HepG2 (cell line): Measurements from ENCODE around the gene TMEM238. TPM values are rescaled to one million over a fixed set of nuclear protein-coding genes. Genes with fewer than 3 reads are reported as not detected.

ENCODE experiments used
- FOXO1 ChIP-seq: sonication (generic); formaldehyde crosslinking; IDR thresholded peaks from 2 replicates; pipeline ENCODE4 v1.4.0; 2020; ENCODE audit warnings: missing genetic modification reagents
- KDM2A ChIP-seq: sonication (generic); formaldehyde crosslinking; IDR thresholded peaks from 2 replicates; pipeline ENCODE4 v1.4.0; 2020; ENCODE audit warnings: low read depth, missing genetic modification reagents, borderline replicate concordance
- MAFK ChIP-seq, 2 experiments: IDR thresholded peaks in 1 of 2; conservative IDR thresholded peaks in 1 of 2; 2 replicates each; pipeline ENCODE4 v1.6.1; 2011; ENCODE audit warnings: improper control_type of control experiment in 2 of 2, low read length in 2 of 2
- NPAS2 ChIP-seq: sonication (generic); formaldehyde crosslinking; IDR thresholded peaks from 2 replicates; pipeline ENCODE4 v1.8.0; 2022; ENCODE audit warnings: mild to moderate bottlenecking, missing genetic modification reagents, borderline replicate concordance
- PAWR ChIP-seq: sonication (generic); formaldehyde crosslinking; IDR thresholded peaks from 2 replicates; pipeline ENCODE4 v1.4.0; 2020; ENCODE audit warnings: missing genetic modification reagents, mild to moderate bottlenecking, borderline replicate concordance
- PHF8 ChIP-seq: sonication (generic); formaldehyde crosslinking; IDR thresholded peaks from 2 replicates; pipeline ENCODE4 v1.5.0; 2020; ENCODE audit warnings: missing genetic modification reagents
- POLR2G ChIP-seq: fragments of 200-400 bp; formaldehyde crosslinking; IDR thresholded peaks from 2 replicates; pipeline ENCODE4 v1.6.1; 2018; ENCODE audit warnings: mild to moderate bottlenecking, low read depth, low read length, moderate library complexity
- ZNF331 ChIP-seq: sonication (generic); formaldehyde crosslinking; IDR thresholded peaks from 2 replicates; pipeline ENCODE4 v1.4.0; 2020; ENCODE audit warnings: missing genetic modification reagents
- ZNF614 ChIP-seq: IDR thresholded peaks from 2 replicates; pipeline ENCODE4 v1.6.1; 2018; ENCODE audit warnings: missing biosample characterization, missing genetic modification reagents, inconsistent platforms, borderline replicate concordance
- polyA plus RNA-seq, 8 experiments: library from polyadenylated mRNA; depleted of rRNA in 3 of 8; stranded (reverse) in 7 of 8; unstranded in 1 of 8; fragments of >200 nt; fragmentation: Illumina TruSeq in 4 of 8; extraction: Trizol in 4 of 8; gene quantifications; 2 replicates each; pipeline versions ENCODE4 v1.2.1 to v1.2.3, GENCODE V29; 2011 to 2016; ENCODE audit warnings: low read depth in 4 of 8, missing spikeins in 1 of 8, mixed read lengths in 1 of 8; ENCODE audit not compliant: insufficient read depth in 1 of 8
- total RNA-seq, 5 experiments: library from RNA; depleted of rRNA; stranded (reverse); fragments of >200 nt; fragmentation: Illumina TruSeq; extraction: Trizol; gene quantifications; 2 replicates each; pipeline ENCODE4 v1.2.3, GENCODE V29; 2016; ENCODE audit warnings: low read depth in 1 of 5
- TF ChIP-seq, protein P1 (sequence below): sonication (generic); formaldehyde crosslinking; IDR thresholded peaks from 2 replicates; pipeline ENCODE4 v1.5.1; 2020; ENCODE audit warnings: missing genetic modification reagents, mild to moderate bottlenecking, borderline replicate concordance
- TF ChIP-seq, protein P2 (sequence below): sonication (generic); formaldehyde crosslinking; IDR thresholded peaks from 2 replicates; pipeline ENCODE4 v1.4.0; 2020; ENCODE audit warnings: missing genetic modification reagents, borderline replicate concordance
- TF ChIP-seq, protein P3 (sequence below): sonication (generic); formaldehyde crosslinking; IDR thresholded peaks from 2 replicates; pipeline ENCODE4 v1.4.0; 2020; ENCODE audit warnings: missing genetic modification reagents
- TF ChIP-seq, protein P4 (sequence below): sonication (generic); formaldehyde crosslinking; IDR thresholded peaks from 2 replicates; pipeline ENCODE4 v1.5.0; 2020; ENCODE audit warnings: mild to moderate bottlenecking, low read depth, missing genetic modification reagents, borderline replicate concordance

TMEM238 gene
- total and polyA plus RNA-seq, 2 of the 13 experiments (the other 11 are each of a cell fraction or from before 2014, with no cell fraction given): not detected

DNA sequence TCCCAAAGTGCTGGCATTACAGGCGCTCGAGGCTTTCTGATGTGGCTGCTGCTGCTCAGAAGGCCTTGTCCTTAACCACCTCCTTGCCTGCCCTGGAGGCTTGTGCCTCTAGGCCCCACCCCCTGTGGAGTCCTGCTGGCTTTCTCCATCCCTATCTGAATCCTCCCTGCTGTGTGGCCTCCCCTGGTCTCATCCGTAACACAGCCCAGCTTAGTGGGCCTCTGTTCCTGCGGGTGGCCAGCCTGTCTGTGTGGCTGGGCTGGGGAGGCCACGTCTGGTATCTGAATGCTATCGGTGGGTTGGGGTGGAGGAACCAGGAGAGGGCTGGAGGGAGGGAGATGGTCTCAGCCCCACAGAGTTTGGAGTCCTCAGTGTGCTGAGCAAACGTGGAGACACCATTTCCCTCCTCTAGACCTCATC is 6.4 kb upstream of the TMEM238 start (continued):
- TF ChIP-seq, protein P1, sequence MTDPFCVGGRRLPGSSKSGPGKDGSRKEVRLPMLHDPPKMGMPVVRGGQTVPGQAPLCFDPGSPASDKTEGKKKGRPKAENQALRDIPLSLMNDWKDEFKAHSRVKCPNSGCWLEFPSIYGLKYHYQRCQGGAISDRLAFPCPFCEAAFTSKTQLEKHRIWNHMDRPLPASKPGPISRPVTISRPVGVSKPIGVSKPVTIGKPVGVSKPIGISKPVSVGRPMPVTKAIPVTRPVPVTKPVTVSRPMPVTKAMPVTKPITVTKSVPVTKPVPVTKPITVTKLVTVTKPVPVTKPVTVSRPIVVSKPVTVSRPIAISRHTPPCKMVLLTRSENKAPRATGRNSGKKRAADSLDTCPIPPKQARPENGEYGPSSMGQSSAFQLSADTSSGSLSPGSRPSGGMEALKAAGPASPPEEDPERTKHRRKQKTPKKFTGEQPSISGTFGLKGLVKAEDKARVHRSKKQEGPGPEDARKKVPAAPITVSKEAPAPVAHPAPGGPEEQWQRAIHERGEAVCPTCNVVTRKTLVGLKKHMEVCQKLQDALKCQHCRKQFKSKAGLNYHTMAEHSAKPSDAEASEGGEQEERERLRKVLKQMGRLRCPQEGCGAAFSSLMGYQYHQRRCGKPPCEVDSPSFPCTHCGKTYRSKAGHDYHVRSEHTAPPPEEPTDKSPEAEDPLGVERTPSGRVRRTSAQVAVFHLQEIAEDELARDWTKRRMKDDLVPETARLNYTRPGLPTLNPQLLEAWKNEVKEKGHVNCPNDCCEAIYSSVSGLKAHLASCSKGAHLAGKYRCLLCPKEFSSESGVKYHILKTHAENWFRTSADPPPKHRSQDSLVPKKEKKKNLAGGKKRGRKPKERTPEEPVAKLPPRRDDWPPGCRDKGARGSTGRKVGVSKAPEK: no peak
- TF ChIP-seq, protein P2, sequence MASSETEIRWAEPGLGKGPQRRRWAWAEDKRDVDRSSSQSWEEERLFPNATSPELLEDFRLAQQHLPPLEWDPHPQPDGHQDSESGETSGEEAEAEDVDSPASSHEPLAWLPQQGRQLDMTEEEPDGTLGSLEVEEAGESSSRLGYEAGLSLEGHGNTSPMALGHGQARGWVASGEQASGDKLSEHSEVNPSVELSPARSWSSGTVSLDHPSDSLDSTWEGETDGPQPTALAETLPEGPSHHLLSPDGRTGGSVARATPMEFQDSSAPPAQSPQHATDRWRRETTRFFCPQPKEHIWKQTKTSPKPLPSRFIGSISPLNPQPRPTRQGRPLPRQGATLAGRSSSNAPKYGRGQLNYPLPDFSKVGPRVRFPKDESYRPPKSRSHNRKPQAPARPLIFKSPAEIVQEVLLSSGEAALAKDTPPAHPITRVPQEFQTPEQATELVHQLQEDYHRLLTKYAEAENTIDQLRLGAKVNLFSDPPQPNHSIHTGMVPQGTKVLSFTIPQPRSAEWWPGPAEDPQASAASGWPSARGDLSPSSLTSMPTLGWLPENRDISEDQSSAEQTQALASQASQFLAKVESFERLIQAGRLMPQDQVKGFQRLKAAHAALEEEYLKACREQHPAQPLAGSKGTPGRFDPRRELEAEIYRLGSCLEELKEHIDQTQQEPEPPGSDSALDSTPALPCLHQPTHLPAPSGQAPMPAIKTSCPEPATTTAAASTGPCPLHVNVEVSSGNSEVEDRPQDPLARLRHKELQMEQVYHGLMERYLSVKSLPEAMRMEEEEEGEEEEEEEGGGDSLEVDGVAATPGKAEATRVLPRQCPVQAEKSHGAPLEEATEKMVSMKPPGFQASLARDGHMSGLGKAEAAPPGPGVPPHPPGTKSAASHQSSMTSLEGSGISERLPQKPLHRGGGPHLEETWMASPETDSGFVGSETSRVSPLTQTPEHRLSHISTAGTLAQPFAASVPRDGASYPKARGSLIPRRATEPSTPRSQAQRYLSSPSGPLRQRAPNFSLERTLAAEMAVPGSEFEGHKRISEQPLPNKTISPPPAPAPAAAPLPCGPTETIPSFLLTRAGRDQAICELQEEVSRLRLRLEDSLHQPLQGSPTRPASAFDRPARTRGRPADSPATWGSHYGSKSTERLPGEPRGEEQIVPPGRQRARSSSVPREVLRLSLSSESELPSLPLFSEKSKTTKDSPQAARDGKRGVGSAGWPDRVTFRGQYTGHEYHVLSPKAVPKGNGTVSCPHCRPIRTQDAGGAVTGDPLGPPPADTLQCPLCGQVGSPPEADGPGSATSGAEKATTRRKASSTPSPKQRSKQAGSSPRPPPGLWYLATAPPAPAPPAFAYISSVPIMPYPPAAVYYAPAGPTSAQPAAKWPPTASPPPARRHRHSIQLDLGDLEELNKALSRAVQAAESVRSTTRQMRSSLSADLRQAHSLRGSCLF: no peak
- TF ChIP-seq KDM2A (0 out of 2 replicates have a peak, but pooled peaks have one; percentile 1), PHF8 (CRISPR knock-in tag) (no peak), NPAS2 (CRISPR knock-in tag) (no peak), MAFK (conservative IDR thresholded peaks at IDR 0.05 in 1 of 2, IDR thresholded peaks at IDR 0.05 in 1 of 2; ENCODE audit: low read length in 2 of 2) (no peak), FOXO1 (no peak), ZNF331 (CRISPR knock-in tag) (no peak), POLR2G (peak; percentile 15), PAWR (no peak), ZNF614 (CRISPR knock-in tag) (no peak)
- TF ChIP-seq, protein P3, sequence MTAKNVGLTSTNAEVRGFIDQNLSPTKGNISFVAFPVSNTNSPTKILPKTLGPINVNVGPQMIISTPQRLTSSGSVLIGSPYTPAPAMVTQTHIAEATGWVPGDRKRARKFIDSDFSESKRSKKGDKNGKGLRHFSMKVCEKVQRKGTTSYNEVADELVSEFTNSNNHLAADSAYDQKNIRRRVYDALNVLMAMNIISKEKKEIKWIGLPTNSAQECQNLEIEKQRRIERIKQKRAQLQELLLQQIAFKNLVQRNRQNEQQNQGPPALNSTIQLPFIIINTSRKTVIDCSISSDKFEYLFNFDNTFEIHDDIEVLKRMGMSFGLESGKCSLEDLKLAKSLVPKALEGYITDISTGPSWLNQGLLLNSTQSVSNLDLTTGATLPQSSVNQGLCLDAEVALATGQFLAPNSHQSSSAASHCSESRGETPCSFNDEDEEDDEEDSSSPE (CRISPR knock-in tag): no peak
- TF ChIP-seq, protein P4, sequence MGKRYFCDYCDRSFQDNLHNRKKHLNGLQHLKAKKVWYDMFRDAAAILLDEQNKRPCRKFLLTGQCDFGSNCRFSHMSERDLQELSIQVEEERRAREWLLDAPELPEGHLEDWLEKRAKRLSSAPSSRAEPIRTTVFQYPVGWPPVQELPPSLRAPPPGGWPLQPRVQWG: no peak
